Transverse colon (tissue), 4 donors: ENCODE data around the gene SLC22A1. TPM values are rescaled to one million over a fixed set of nuclear protein-coding genes. Genes with fewer than 3 reads are reported as not detected.

ENCODE experiments used
- DNase-seq: peaks from one replicate; pipeline ENCODE4 v3.0.0-alpha.2; 2019
- H3K27ac ChIP-seq, 4 donors: fragments of 200-600 bp; sonication (generic); 2 replicates each; pipeline ENCODE4 v1.5.1; 2016 to 2018; ENCODE audit warnings: inconsistent platforms in 4 of 4
- H3K27me3 ChIP-seq: fragments of 200-600 bp; sonication (generic); 2 replicates; pipeline ENCODE4 v1.5.1; 2017; ENCODE audit warnings: inconsistent platforms
- H3K36me3 ChIP-seq, 4 donors: fragments of 200-600 bp; sonication (generic); 2 replicates each; pipeline ENCODE4 v1.5.1; 2017 to 2019; ENCODE audit warnings: inconsistent platforms in 4 of 4
- H3K4me1 ChIP-seq, 4 donors: fragments of 200-600 bp; sonication (generic); 2 replicates each; pipeline ENCODE4 v1.5.1; 2017 to 2020; ENCODE audit warnings: inconsistent platforms in 4 of 4
- H3K4me3 ChIP-seq, 4 donors: fragments of 200-600 bp; sonication (generic); 1 replicate in 1 of 4; 2 replicates in 3 of 4; pipeline versions ENCODE4 v1.5.1 to v1.6.1; 2017 to 2019; ENCODE audit warnings: inconsistent platforms in 4 of 4
- H3K9me3 ChIP-seq, 2 donors: fragments of 200-600 bp; sonication (generic); 2 replicates each; pipeline ENCODE4 v1.5.1; 2017 to 2019; ENCODE audit warnings: inconsistent platforms in 2 of 2
- CTCF ChIP-seq, 5 experiments: fragments of 200-600 bp in 3 of 5; fragments of 450-650 bp in 2 of 5; sonication (generic) in 3 of 5; IDR thresholded peaks; 1 replicate in 2 of 5; 2 replicates in 3 of 5; pipeline ENCODE4 v1.5.1; 2016 to 2017; ENCODE audit warnings: antibody characterized with exemption in 5 of 5, inconsistent platforms in 3 of 5, mild to moderate bottlenecking in 2 of 5, moderate library complexity in 1 of 5
- EP300 ChIP-seq: sonication (generic); formaldehyde crosslinking; IDR thresholded peaks from one replicate; pipeline ENCODE4 v1.6.1; 2017; ENCODE audit warnings: antibody characterized with exemption, low read depth
- POLR2A ChIP-seq: fragments of 450-650 bp; IDR thresholded peaks from one replicate; pipeline ENCODE4 v1.6.1; 2016; ENCODE audit warnings: antibody characterized with exemption, mild to moderate bottlenecking, moderate library complexity
- POLR2AphosphoS5 ChIP-seq, 3 donors: sonication (generic); formaldehyde crosslinking; IDR thresholded peaks; one replicate each; pipeline ENCODE4 v1.6.1; 2016; ENCODE audit warnings: antibody characterized with exemption in 3 of 3
- WGBS, 2 donors: methylation state at CpG; one replicate each; pipeline ENCODE4 v1.1.5; 2018; ENCODE audit warnings: low coverage in 1 of 2; 5-methylcytosine and 5-hydroxymethylcytosine counted together
- in situ Hi-C, 4 donors: fragments of 200-750 bp; cut with MboI; loops; one replicate each; pipeline versions ENCODE4 v1.15.0 to v1.15.1; 2017; ENCODE audit warnings: low sequenced_read_pairs in 3 of 4, low pct_ligation_motif_present in 1 of 4, low pct_unique_long_range_greater_than_20kb in 1 of 4
- intact Hi-C: fragments of 100-400 bp; cut with DNase I; formaldehyde crosslinking; loops from one replicate; pipeline ENCODE4 v1.15.1; 2023; ENCODE audit warnings: low total_unique reads
- total RNA-seq, 4 donors: library from RNA; depleted of rRNA; stranded (reverse); fragments of >200 nt; gene quantifications; one replicate each; pipeline ENCODE4 v1.1.0, GENCODE V29; 2016

Gene SLC22A1
- total RNA-seq, 4 donors from 2014 or later: 0.40 to 1.7 (median 0.55) TPM; not detected in 1

- WGBS, 2 donors: 84 to 94% methylated on average over 3 to 14 of the region's 14 CpGs
- in situ Hi-C loops: no loop called here
These were observed 15.6 kb upstream of the SLC22A1 start for GRCh38 chr6:160106010-160106409.

GRCh38 chr6:160106701-160107100 lies 14.9 kb upstream of the SLC22A1 start:
- no peak overlapping the region for H3K27ac ChIP-seq
- H3K4me3 ChIP-seq: no peak overlapping the region
- H3K36me3 ChIP-seq: peaks cover 0 to 26% (median 11%) of the 10 kb centered on the region in 4 donors
- no peaks in the 10 kb centered on the region for H3K4me1 ChIP-seq
- H3K27me3 ChIP-seq: no peaks in the 10 kb centered on the region
- TF ChIP-seq POLR2AphosphoS5 (IDR thresholded peaks at IDR 0.05) (no peak), CTCF (IDR thresholded peaks at IDR 0.05) (no peak), EP300 (no peak), POLR2A (no peak)
- in situ Hi-C loops: no loop called here
- 78 to 80% methylated on average over 4 of the region's 4 CpGs for WGBS, 2 donors
- no peaks in the 10 kb centered on the region for H3K9me3 ChIP-seq
- intact Hi-C loops: no loop called here
- DNase-seq: no peak

More at GRCh38 chr6:160106010-160106409, 15.6 kb upstream of the SLC22A1 start:
- no peak overlapping the region for H3K4me3 ChIP-seq
- H3K27me3 ChIP-seq: no peaks in the 10 kb centered on the region
- intact Hi-C loops: no loop called here
- no peaks in the 10 kb centered on the region for H3K4me1 ChIP-seq
- H3K27ac ChIP-seq: no peak overlapping the region
- peaks cover 0 to 26% (median 11%) of the 10 kb centered on the region in 4 donors for H3K36me3 ChIP-seq
- no peak for DNase-seq
- TF ChIP-seq POLR2AphosphoS5 (IDR thresholded peaks at IDR 0.05) (no peak), CTCF (IDR thresholded peaks at IDR 0.05) (no peak), POLR2A (no peak), EP300 (no peak)
- no peaks in the 10 kb centered on the region for H3K9me3 ChIP-seq

GRCh38 chr6:160108077-160108476 lies 13.5 kb upstream of the SLC22A1 start:
- DNase-seq: no peak
- H3K4me1 ChIP-seq: no peaks in the 10 kb centered on the region
- H3K27me3 ChIP-seq: no peaks in the 10 kb centered on the region
- TF ChIP-seq CTCF (IDR thresholded peaks at IDR 0.05) (no peak), EP300 (no peak), POLR2AphosphoS5 (IDR thresholded peaks at IDR 0.05) (no peak), POLR2A (no peak)
- WGBS, 2 donors: 100% methylated on average over 5 of the region's 5 CpGs; no CpG with 5 or more reads in 1 of the 2 donors
- H3K4me3 ChIP-seq: no peak overlapping the region
- peaks cover 0 to 26% (median 11%) of the 10 kb centered on the region in 4 donors for H3K36me3 ChIP-seq
- intact Hi-C loops: no loop called here
- in situ Hi-C loops: no loop called here
- no peak overlapping the region for H3K27ac ChIP-seq
- no peaks in the 10 kb centered on the region for H3K9me3 ChIP-seq

- intact Hi-C loops (no loop called here), in situ Hi-C loops (no loop called here)
- H3K27me3 ChIP-seq: no peaks in the 10 kb centered on the region
- TF ChIP-seq POLR2A: no peak
- no peak for TF ChIP-seq POLR2AphosphoS5 (IDR thresholded peaks at IDR 0.05)
- TF ChIP-seq CTCF (IDR thresholded peaks at IDR 0.05): no peak
- TF ChIP-seq EP300: no peak
- no peak overlapping the region for H3K27ac ChIP-seq
- peaks cover 0 to 4% (median under 1%) of the 10 kb centered on the region in 4 donors for H3K36me3 ChIP-seq
- no peaks in the 10 kb centered on the region for H3K9me3 ChIP-seq
- H3K4me3 ChIP-seq: no peak overlapping the region
- H3K4me1 ChIP-seq: no peaks in the 10 kb centered on the region
- DNase-seq: no peak
These were observed 11.0 kb upstream of the SLC22A1 start for GRCh38 chr6:160110586-160111123.
